ENCODE data around the gene PCYT1A.
"Not testable (repeated sequence)": the region's sequence is repeated elsewhere in the genome, so short reads cannot be mapped to it uniquely, and the experiment has no call there.

- not testable (repeated sequence) for TF ChIP-seq CTCF (conservative IDR thresholded peaks at IDR 0.05 in 1 of 2, IDR thresholded peaks at IDR 0.05 in 1 of 2; ENCODE audit: extremely low read depth in 1 of 2, insufficient read depth in 1 of 2, low read depth in 1 of 2, low read length in 2 of 2); EZH2 (IDR thresholded peaks at IDR 0.05; ENCODE audit: borderline replicate concordance, low read length)
Measured at GRCh38 chr3:196184169-196184432, 103.4 kb downstream of the PCYT1A start.

Data from mammary epithelial cell (primary cell).